CD4-positive, alpha-beta T cell treated with Interleukin-21 for 1 hour (primary cell): Measurements from ENCODE around the gene RBFOX1.

Experiments
- DNase-seq: peaks from one replicate; pipeline ENCODE4 v3.0.0-alpha.2; 2020

Gene RBFOX1

DNA sequence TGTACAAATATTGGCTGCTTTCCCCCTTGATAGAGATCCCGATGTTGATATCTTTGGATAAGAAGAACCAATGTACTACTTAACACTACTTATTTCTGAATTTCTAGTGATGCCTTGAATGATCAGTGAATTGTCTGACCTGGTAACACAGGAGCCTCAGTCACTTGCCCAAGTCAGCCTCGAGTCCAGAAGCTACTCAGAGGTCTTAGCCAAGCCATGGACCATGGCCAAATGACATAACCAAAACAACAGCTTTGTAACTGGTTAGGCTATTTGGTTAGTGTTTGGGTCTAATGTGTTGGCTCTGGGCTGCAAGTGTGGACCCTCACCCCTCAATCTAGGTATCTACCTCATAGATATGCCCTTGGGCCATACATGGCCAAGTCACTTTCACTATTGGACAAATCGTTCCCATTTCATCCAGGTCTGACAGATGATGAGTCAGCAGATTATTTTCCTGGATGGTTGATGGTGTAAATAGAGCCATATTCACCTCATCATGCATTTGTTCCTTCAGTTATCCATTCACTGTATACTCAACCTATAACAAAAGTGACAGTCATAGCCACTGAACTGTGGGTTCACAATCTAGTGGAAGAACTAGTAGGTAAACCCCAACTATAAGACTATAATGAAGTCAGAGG is 3.5 kb downstream of the RBFOX1 start:
- DNase-seq = no peak

DNA sequence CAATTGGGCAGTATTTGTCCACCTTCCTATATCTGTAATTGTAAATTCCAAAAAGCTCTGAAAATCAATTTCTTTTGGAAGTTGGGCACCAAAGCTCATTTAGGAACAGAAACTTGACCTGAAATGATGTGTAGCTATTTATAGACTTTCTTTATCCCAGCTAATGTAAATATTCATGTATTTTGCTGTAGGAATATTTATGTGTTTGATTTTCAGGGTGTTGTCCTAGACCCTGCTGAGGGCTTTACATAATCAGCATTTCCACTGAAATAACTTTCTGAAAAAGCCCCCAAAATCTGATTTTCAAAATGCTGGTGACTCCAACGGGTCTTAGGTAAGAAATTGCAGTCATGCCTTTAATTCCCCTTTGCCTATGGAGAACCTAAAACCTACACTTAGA is 4.1 kb downstream of the RBFOX1 start:
- DNase-seq = no peak

DNA sequence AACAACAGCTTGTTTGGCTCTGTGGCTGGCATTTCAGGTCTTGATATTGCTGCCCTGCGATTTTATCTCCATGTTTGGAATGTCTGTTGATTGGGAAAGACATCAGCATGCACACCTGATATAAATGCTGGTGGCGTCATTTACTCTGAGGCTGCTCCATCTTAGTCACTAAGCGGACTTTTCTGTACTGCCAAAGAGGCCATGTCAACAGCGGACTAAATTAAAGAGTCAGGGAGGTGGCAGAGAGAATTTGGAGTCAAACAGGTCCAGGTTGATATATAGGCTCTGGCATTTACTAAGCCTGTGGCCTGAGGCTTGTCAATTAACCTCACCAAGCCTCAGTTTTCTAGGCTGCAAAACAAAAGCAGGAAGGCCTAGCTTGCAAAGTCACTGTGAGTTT is 6.2 kb downstream of the RBFOX1 start:
- no peak for DNase-seq

DNA sequence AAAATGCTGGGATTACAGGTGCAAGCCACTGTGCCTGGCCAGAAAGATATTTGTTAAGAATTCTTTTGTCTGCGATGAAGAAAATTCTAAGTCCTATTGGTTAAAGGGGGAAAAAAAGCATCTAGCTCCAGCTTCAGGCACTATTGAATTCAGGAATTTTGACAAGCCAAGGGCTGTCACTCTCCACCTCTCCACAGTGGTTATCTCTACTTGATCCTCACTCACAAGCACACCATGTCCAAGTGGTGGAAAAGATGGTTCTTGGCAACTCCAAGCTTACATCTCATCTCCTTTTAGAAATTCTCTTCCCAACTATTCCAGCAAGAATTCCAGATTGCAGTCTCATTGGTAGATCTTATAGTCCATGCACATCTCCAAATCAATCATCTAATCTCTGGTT is 7.1 kb downstream of the RBFOX1 start:
- DNase-seq = no peak

DNA sequence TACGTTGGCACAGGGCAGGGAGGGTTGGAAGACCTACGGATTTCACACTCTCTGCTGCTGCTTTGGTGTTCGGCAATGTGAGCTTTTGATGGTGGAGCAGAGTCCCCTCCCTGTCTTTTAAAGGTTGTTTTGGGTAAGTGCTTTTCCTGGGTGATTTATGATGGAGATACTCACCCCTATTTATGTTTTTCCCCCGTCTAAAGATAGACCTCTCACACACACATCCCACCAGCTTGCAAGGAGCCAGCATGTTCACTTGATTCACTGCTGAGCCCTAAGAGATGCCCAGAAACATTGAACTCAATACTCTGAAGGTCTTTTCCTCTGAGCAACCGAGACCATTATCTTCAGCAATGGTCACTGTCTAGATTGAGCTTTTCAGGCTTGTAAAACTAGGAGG is 8.3 kb downstream of the RBFOX1 start:
- DNase-seq = no peak

DNA sequence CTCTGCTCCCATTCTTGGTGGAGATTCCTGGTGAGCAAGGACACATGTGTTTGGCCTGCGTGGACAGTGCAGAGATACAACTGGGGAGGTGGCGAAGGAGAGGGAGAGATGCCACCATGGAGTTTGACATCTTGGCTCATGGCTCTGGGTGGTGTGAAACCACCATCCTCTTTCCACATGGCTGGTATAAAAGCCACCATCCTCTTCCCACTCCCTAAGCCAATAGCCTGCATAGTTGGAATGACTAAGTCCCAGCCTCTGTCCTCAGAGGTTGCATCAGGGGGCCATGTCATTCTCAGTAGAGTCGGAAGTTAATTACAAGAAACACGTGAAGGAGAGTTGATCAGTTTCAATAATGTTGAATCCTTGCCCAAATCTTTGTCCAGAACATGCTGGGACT is 10.0 kb downstream of the RBFOX1 start:
- DNase-seq = no peak

DNA sequence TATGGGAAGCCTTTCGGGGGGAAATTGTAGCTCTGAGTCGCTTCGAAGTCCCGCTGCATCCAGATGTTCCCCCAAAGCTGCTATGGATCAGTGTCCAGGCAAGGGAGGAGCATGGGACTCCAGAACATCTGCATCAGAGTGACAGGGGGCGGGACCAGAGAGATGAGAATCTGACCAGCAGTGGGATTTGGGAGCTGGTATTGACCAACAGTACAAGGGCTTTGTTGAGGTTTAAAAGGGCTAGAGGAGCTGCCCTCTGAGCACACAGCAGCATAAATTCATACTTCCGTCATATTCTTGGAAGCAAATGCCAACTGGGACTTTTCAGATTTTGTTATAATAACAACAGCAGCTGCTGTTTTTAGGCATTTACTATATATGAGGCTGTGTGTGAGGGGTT is 10.6 kb downstream of the RBFOX1 start:
- DNase-seq = no peak

DNA sequence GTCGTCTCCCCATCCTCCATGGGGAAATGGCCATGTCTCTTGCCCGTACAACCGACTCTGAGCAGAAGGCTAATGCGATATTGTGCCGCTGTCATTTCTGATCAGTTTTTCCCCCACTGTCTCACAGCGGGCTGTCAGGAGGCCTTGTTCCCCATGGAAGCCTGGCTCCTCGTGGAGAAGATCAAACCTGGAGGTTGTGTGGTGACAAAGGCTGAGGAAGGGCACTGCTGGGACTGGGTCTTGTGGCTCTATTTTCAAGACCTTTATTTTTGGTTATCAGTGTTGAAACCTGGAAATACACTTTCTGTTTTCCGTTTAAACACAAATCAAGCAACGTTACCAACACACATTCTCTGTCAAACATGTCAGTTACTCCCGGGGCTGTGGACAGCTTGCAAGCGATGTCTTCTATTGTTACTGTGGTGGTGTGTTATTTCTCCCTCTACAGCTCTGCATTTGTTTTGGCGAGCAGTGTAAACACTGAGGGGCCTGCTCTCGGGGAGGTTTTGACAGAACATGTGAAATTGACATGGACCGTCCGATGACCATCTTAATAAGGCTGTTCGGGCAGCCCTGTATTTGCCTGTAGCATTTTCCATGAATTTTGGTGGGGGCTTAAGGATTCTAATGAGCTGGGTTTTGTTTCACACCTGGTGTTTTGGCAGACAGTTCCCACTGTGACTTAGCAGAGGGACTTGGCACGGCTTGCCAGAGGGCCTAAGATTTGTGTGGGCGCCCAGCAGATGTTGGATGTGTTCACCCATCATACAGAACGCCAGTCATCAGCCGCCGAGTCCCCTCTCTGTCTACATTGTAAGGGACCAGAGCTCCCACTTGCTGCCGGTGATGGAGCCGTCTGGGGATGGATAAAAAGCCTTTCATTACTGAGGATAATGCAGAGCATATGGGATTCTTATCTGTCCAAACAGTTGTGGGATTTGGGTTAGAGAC is 12.5 kb downstream of the RBFOX1 start:
- no peak for DNase-seq

DNA sequence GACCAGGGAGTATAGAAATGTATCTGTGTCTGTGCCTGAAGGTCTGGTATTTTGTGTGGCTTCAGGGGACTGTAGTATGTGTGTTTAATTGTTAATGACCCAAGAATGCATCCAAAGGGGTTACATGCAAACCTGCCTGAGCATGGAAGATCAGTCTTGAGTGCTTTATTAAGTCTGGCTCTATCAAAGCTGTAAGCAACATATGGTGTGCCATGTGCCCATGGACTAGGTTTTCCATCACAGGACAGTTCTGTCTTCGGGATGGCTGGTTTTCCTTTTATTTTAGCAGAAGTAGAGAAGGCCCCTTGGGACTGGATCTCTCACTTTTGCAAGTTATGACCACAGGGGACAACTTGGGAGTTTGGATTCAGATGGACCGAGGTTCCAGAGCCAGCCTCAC is 18.2 kb downstream of the RBFOX1 start:
- DNase-seq = no peak

DNA sequence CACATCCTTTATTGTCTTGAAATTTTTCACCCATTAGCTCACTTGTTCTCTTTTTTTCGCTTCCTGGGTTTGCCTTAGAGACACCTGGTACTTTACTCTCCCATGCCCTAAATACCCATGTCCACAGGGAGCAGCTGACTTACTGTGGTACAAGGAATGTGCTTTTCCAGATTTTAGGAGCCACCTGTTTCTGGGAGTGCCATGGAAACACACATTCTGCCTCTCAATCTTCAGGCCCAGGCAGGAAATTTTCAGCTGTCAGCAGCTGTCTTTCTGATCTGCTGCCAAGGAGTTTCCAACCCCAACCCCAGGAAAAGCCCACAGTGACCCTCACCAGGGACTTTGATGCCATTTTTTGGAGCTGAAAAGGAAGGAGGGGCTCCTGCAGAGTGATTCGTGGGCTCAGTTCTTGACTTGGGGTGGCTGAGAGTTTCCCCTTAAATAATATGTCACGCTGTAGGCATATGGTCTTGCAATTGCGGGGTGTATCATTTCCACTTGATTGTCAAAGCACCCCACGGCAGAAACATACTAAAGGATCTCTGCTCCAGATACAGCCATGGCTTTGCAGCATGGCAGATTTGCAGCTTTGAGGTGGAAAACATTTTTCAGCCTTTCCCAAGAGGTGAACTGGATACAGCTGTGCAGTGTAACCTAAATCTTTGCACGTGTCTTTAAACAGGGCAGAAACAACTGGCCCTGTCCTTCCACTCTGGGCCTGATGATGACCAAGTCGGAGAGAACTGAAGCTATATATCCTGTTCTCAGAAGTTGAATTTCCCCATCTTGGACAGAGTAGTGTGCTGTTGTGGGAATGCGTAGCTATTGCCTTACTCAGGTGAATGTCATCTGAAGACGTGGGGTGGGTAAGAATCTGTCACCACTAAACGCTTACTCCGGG is 19.2 kb downstream of the RBFOX1 start:
- DNase-seq = no peak

DNA sequence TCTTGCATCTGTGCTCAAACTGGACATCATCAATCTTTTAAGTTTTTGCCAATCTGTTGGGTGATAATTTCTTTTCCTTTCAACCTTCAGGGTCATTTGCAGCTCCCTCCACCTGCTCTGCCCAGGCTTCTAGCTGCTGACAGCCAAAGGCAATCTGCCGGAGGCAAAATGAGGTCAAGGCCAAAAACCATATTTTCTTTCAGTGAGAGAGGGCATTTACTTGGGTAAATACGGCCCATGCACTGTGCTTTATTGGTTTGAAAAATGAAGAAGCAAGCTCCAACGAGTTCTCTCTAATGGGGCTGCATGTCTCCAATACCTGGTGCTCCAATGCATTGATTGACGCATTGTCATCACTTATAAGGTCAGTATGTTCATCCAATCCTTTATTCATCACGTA is 23.1 kb downstream of the RBFOX1 start:
- no peak for DNase-seq

DNA sequence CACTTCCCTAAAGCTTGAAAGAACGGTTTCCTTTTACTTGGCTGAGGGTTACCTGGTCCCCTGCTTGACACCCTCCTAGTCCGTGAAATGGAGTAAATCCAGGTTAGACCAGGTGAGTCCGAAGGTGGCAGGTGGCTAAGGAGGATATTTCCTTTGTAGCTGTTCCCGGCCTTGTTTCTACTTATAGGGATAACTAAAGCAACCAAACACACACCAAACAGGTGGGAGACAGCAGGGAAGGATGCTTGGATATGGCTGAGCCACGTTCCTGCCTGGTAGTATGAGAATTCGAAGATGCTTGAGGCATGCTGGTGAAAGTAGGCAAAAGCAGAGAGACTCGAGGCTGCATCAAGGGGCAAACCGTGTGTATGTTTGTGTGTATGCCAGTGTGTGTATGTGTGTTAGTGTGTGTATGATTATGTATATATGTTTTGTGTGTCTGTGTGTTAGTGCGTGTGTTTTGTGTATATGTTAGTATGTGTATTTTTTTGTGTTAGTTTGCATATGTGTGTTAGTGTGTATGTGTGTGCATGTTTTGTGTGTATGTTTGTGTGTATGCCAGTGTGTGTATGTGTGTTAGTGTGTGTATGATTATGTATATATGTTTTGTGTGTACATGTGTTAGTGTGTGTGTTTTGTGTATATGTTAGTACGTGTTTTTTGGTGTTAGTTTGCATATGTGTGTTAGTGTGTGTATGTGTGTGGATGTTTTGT is 28.9 kb downstream of the RBFOX1 start:
- no peak for DNase-seq

DNA sequence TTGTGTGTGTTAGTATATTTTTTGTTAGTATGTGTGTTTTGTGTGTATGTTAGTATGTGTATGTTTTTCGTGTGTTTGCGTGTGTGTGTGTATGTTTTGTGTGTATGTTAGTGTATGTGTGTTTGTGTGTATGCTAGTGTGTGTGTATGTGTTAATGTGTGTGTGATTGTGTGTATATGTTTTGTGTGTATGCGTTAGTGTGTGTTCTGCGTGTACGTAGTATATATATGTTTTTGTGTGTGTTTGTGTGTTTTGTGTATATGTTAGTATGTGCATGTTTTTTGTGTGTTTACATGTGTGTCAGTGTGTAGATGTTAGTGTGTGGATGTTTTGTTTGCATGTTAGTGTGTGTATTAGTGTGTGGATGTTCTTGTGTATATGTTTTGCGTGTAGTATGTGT is 29.6 kb downstream of the RBFOX1 start:
- no peak for DNase-seq

DNA sequence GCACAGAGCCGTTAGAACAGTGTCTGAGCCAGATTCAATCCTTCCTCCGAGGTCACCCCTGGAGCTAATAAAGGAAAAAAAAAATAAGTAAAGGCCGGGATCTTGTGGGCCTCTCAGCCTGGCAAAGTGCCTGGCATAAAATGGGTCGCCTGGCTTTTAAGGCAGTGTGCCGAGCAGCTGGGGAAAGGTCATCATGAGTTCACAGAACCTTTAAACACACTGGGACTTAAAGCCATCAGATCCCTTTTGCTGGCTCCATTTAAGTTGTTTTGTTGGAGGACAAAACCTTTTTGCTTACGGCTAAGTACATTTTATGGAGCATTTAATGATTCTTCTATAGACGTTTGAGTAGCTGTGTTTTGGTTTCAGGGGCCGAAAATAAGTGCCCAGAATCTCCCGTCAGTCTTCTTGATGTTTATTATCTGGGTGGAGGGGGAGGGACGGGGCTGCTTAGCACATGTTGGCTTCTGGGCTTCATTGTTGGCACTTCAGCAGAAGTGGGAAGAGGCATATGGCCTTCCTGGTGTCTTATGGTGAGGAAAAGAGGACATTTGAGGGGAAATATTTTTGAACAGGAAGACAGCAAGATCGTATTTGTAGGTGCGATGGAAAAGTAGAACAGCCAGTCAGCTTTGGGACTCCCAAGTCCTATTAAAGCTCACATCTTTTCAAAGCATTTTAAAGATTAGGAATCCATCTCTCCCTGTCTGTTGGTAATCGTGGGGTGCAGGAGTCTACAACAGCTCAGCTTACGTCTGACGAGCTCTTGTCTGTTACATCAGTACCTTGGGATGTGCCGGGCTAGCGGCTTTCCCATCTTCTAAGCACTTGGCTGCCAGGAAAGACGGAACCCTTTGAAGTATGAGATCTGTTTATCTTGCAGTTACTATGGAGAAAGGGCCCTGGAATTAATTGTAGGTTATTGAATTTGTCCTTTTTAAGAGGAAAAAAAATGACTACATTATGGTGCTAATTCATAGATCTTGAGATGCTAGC is 31.1 kb downstream of the RBFOX1 start:
- no peak for DNase-seq

DNA sequence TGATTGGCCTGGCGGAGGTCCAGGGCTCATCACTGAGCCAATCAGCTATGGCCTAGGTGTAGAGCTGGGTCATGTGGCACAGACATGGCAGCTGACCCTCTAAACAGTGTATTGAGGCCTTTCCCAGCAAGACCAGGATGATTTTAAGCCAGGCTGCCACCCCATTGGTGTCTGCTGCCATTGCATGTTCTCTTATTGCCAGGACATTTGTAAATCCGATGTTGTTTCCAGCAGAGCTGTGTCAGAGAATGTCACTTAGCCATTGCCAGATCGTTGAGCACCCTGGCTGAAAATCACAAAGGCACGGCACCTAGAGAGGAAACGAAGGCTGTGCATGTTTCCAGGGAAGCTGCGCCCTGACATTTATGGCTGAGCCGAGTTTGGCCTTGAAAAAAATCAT is 33.4 kb downstream of the RBFOX1 start:
- DNase-seq = no peak

DNA sequence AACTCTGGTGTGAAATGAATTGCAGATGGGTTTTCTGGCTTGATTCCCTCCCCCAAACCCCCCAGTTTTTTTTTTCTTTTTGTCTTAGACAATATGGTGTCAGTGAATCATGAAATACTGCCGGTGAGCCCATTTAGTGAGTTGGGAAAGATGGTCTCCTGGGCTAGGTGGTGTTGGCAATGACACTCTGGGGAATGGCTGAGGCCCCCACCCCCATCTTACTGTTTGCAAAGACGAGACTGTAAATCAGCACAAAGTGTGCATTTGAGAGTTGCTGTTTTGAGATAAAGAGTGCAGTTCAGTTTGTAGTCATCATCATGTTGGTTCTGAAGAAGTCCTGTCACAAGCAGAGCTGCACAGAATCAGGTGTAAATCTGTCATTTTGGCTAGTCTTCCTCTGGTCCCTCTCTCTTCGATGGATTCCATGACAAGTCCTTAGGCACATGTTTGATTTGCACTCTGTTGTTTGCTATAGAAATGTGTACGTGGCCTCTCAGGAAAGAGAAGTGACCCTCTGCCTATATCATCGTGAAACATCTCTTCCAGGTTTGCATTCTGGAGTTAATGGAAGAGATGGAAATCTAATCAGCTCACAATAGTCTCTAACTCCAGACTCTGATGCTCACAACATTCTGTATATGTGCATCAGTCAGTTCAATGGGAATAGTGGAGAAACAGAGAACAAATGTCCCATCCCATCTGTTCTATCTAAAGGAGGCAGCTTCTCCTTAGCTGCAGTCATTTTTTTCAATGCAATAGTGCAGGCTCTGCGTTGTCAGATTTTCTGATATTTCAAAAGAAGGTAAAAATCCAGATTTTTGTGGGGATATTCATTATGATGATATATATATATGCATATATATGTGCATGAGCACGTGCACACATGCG is 34.6 kb downstream of the RBFOX1 start:
- no peak for DNase-seq

DNA sequence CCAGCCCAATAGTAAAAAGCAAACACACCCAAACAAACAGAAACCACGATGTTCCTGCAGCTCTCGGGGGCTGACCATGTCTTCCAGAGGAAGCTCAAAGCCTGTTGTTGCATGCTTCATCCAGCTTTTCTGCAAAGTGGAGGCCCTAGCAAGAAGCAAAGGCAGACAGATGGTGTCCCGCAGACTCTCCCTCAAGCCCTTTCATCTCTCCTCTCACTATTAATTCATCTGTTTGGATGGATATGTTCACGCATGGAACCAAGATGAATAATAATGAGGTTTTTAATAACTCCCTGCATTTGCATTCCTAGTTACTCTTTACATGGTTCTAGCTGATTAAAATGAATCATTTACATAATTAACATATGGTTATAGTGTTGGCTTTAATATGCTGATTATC is 36.6 kb downstream of the RBFOX1 start:
- no peak for DNase-seq

DNA sequence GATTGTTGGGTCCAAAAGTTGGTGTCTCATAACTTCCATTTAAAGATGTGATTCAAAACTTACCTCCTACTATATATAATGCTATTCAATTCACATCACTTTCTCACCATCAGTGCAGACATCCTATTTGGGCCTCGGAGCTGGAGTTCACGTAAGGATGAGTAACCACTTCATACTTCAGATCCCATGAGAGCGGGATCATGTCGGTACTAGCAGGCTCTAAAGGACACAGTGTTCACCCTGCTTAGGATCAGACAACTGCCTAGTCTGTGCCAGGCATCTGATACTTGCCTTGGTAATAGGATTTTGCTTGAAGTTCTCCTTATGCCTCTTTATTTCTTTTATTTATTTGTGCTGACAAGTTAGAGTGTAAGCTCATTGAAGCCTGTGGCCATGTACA is 39.5 kb downstream of the RBFOX1 start:
- DNase-seq = no peak

DNA sequence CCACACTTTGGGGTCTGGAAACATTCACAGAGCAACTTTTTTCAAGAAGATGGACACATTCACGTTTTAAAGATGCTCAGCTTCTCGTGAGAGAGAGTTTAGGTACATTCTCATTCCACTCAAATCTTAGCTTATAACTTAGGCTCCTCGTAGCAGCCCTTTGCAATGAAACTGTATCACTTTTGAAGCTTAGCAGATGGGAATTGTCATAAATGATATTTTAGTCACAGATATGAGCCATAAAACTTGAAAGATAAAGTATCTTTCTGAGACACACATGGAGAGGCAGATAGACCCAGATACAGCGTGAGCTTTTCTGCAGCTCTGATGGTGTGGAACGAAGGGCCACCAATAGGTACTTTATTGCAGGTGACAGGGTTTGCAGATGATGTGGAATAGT is 41.1 kb downstream of the RBFOX1 start:
- DNase-seq = no peak

DNA sequence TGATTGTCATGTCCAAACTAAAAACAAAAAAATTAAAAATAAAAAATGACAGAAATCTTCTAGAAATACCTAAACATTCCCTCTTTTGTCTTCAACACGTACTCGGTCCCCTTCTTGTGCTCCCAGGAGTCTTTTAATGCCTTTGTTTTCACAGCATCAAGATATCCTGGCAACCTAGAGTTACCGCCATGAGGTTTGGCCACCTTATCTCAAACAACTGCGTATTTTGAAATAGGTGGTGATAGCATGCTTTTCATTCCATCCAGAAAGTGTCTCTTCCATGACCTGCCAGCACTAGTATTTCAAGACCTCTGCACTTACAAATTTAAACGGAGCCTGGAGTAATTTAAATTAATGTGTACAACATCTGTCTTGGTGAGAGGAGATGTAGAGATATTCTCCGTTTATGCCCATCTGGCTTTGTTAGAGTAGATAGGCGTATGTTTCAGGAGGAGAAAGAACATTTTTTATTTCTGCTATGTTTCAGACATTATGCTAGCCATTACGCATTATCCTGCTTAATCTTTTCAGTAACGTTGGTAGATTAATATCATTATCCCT is 42.0 kb downstream of the RBFOX1 start:
- no peak for DNase-seq
